PC-9 (cell line): Measurements from ENCODE around the gene CEMIP2.

Experiments
- CTCF ChIP-seq: fragments of 200-600 bp; sonication (generic); conservative IDR thresholded peaks from 2 replicates; pipeline ENCODE4 v1.6.1; 2017; ENCODE audit warnings: mixed run types, antibody characterized with exemption, mild to moderate bottlenecking, moderate library complexity
- EZH2 ChIP-seq: fragments of 200-600 bp; sonication (generic); IDR thresholded peaks from 2 replicates; pipeline ENCODE4 v1.8.0; 2017; ENCODE audit warnings: antibody characterized with exemption, low read depth

GRCh38 chr9:71737455-71737854, 30.9 kb downstream of the CEMIP2 start:
- no peak for TF ChIP-seq CTCF
- TF ChIP-seq EZH2 = no peak
